H9 (cell line): Measurements from ENCODE around the gene PARD6G. TPM values are rescaled to one million over a fixed set of nuclear protein-coding genes. Genes with fewer than 3 reads are reported as not detected.

Source experiments
- DNase-seq: peaks from one replicate; pipeline ENCODE4 v3.0.0-alpha.2; 2017
- H2AFZ ChIP-seq: one replicate; pipeline ENCODE4 v1.6.1; 2013; ENCODE audit warnings: mild to moderate bottlenecking, low read length, control low read depth, moderate library complexity
- H2AK5ac ChIP-seq: 2 replicates; pipeline ENCODE4 v1.6.1; 2013; ENCODE audit warnings: low read length, control low read depth, mixed read lengths; ENCODE audit not compliant: insufficient read length
- H2BK120ac ChIP-seq: one replicate; pipeline ENCODE4 v1.6.1; 2013; ENCODE audit warnings: low read depth, mild to moderate bottlenecking, low read length, control low read depth, inconsistent platforms; ENCODE audit not compliant: poor library complexity, severe bottlenecking
- H2BK12ac ChIP-seq: 2 replicates; pipeline ENCODE4 v1.6.1; 2013; ENCODE audit warnings: low read length, control low read depth, mixed read lengths, low read depth; ENCODE audit not compliant: insufficient read length
- H2BK15ac ChIP-seq: 2 replicates; pipeline ENCODE4 v1.6.1; 2013; ENCODE audit warnings: low read depth, low read length, control low read depth
- H2BK20ac ChIP-seq: one replicate; pipeline ENCODE4 v1.6.1; 2013; ENCODE audit warnings: low read depth, mild to moderate bottlenecking, low read length, control low read depth, inconsistent platforms; ENCODE audit not compliant: poor library complexity, severe bottlenecking
- H2BK5ac ChIP-seq: 2 replicates; pipeline ENCODE4 v1.6.1; 2013; ENCODE audit warnings: low read length, control low read depth, mixed read lengths; ENCODE audit not compliant: insufficient read length
- H3K14ac ChIP-seq: 2 replicates; pipeline ENCODE4 v1.6.1; 2013; ENCODE audit warnings: low read length, control low read depth; ENCODE audit not compliant: insufficient read depth
- H3K18ac ChIP-seq: 2 replicates; pipeline ENCODE4 v1.6.1; 2013; ENCODE audit warnings: low read depth, mild to moderate bottlenecking, mixed read lengths, low read length, control low read depth; ENCODE audit not compliant: insufficient read length
- H3K23ac ChIP-seq: 2 replicates; pipeline ENCODE4 v1.6.1; 2013; ENCODE audit warnings: low read length, control low read depth, mixed read lengths, low read depth; ENCODE audit not compliant: insufficient read length
- H3K23me2 ChIP-seq: 2 replicates; pipeline ENCODE4 v1.6.1; 2013; ENCODE audit warnings: low read depth, mild to moderate bottlenecking, mixed read lengths, low read length, control low read depth; ENCODE audit not compliant: insufficient read length, poor library complexity, severe bottlenecking
- H3K27ac ChIP-seq: 2 replicates; pipeline ENCODE4 v1.5.1; 2013; ENCODE audit warnings: low read length, control low read depth, mixed read lengths, low read depth; ENCODE audit not compliant: insufficient read length
- H3K27me3 ChIP-seq: 2 replicates; pipeline ENCODE4 v1.6.1; 2013; ENCODE audit warnings: low read length, control low read depth, inconsistent platforms; ENCODE audit not compliant: insufficient read depth
- H3K4ac ChIP-seq: 2 replicates; pipeline ENCODE4 v1.6.1; 2013; ENCODE audit warnings: low read depth, mild to moderate bottlenecking, control low read depth, inconsistent platforms, low read length, moderate library complexity
- H3K4me1 ChIP-seq: 2 replicates; pipeline ENCODE4 v1.6.1; 2013; ENCODE audit warnings: low read length, control low read depth, inconsistent platforms; ENCODE audit not compliant: insufficient read depth
- H3K4me2 ChIP-seq: 2 replicates; pipeline ENCODE4 v1.6.1; 2013; ENCODE audit warnings: low read length, control low read depth, mixed read lengths; ENCODE audit not compliant: insufficient read length, insufficient read depth
- H3K56ac ChIP-seq: 2 replicates; pipeline ENCODE4 v1.6.1; 2013; ENCODE audit warnings: low read depth, mild to moderate bottlenecking, mixed read lengths, low read length, control low read depth; ENCODE audit not compliant: insufficient read length
- H3K79me1 ChIP-seq: 2 replicates; pipeline ENCODE4 v1.6.1; 2013; ENCODE audit warnings: low read depth, mild to moderate bottlenecking, moderate library complexity, low read length, control low read depth, inconsistent platforms; ENCODE audit not compliant: insufficient read depth, poor library complexity, severe bottlenecking
- H3K79me2 ChIP-seq: 2 replicates; pipeline ENCODE4 v1.6.1; 2013; ENCODE audit warnings: low read length, control low read depth, inconsistent platforms; ENCODE audit not compliant: insufficient read depth
- H3K9ac ChIP-seq: 2 replicates; pipeline ENCODE4 v1.6.1; 2013; ENCODE audit warnings: low read length, control low read depth, mixed read lengths; ENCODE audit not compliant: insufficient read length; ENCODE audit errors: extremely low read depth
- H3K9me3 ChIP-seq: one replicate; pipeline ENCODE4 v1.6.1; 2013; ENCODE audit warnings: low read depth, low read length, inconsistent platforms; ENCODE audit not compliant: control insufficient read depth
- H3T11ph ChIP-seq: one replicate; pipeline ENCODE4 v1.6.1; 2013; ENCODE audit warnings: mild to moderate bottlenecking, low read length, control low read depth, inconsistent platforms
- H4K20me1 ChIP-seq: one replicate; pipeline ENCODE4 v1.6.1; 2013; ENCODE audit not compliant: control insufficient read depth, insufficient read length, insufficient read depth
- H4K5ac ChIP-seq: 2 replicates; pipeline ENCODE4 v1.6.1; 2013; ENCODE audit warnings: low read depth, mild to moderate bottlenecking, mixed read lengths, low read length, control low read depth; ENCODE audit not compliant: insufficient read length
- H4K8ac ChIP-seq: replicated peaks from 2 replicates; pipeline ENCODE4 v1.6.1; 2013; ENCODE audit warnings: low read length, control low read depth, mixed read lengths, low read depth; ENCODE audit not compliant: insufficient read length
- H4K91ac ChIP-seq: 2 replicates; pipeline ENCODE4 v1.6.1; 2013; ENCODE audit warnings: low read depth, mild to moderate bottlenecking, moderate library complexity, mixed read lengths, low read length, control low read depth; ENCODE audit not compliant: insufficient read length
- H3K27ac Mint-ChIP-seq, 3 experiments: 2 replicates in 2 of 3; 3 replicates in 1 of 3; pipeline ENCODE4 v1.8.0; 2020 to 2021; ENCODE audit warnings: mixed read lengths in 3 of 3, mild to moderate bottlenecking in 1 of 3, moderate library complexity in 1 of 3
- H3K27me3 Mint-ChIP-seq: 2 replicates; pipeline ENCODE4 v1.8.0; 2021; ENCODE audit warnings: low read depth, mild to moderate bottlenecking, moderate library complexity, mixed read lengths
- H3K36me3 Mint-ChIP-seq, 3 experiments: 2 replicates in 2 of 3; 3 replicates in 1 of 3; pipeline ENCODE4 v1.8.0; 2020 to 2021; ENCODE audit warnings: low read depth in 3 of 3, mixed read lengths in 3 of 3; ENCODE audit not compliant: insufficient read depth in 1 of 3
- H3K4me1 Mint-ChIP-seq, 2 experiments: 2 replicates each; pipeline ENCODE4 v1.8.0; 2020; ENCODE audit warnings: mixed read lengths in 2 of 2
- H3K4me3 Mint-ChIP-seq, 2 experiments: 2 replicates in 1 of 2; 3 replicates in 1 of 2; pipeline ENCODE4 v1.8.0; 2020 to 2021; ENCODE audit warnings: mild to moderate bottlenecking in 2 of 2, mixed read lengths in 2 of 2, moderate library complexity in 1 of 2
- H3K9me3 Mint-ChIP-seq, 2 experiments: 2 replicates in 1 of 2; 3 replicates in 1 of 2; pipeline ENCODE4 v1.8.0; 2020; ENCODE audit warnings: mild to moderate bottlenecking in 2 of 2, mixed read lengths in 2 of 2, moderate library complexity in 1 of 2
- WGBS: extraction: QIAGEN DNeasy Blood & Tissue Kit; methylation state at CpG from one replicate; pipeline ENCODE4 v1.1.7; 2013; ENCODE audit warnings: missing lambda C conversion rate, low lambda C conversion rate, mixed read lengths; ENCODE audit not compliant: insufficient read length; ENCODE audit errors: extremely low coverage; 5-methylcytosine and 5-hydroxymethylcytosine counted together
- total RNA-seq: library from RNA; stranded (reverse); gene quantifications from 2 replicates; pipeline ENCODE4 v1.2.1, GENCODE V29; 2021
- TF ChIP-seq, protein P1 (sequence below): fragments of 200-600 bp; sonication (generic); conservative IDR thresholded peaks from 3 replicates; pipeline ENCODE4 v1.8.0; 2021; ENCODE audit warnings: antibody characterized with exemption, mild to moderate bottlenecking

PARD6G gene
- total RNA-seq, 1 experiment from 2014 or later = 11.2 TPM

- Histone ChIP-seq H3K79me2 (peaks cover 33% of the 10 kb centered on the region), H4K91ac (no peak overlapping the region), H3K27ac (no peak overlapping the region), H3K9ac (peak overlapping the region; percentile 64), H3K56ac (no peak overlapping the region), H3K4ac (no peak overlapping the region), H3T11ph (no peak overlapping the region), H3K9me3 (no peaks in the 10 kb centered on the region), H4K20me1 (peaks cover 2% of the 10 kb centered on the region), H3K27me3 (no peaks in the 10 kb centered on the region), H4K5ac (no peak overlapping the region), H3K79me1 (no peaks in the 10 kb centered on the region), H3K4me1 (peaks cover 7% of the 10 kb centered on the region; the same call in 1 of the 2 replicates), H3K14ac (no peak overlapping the region), H2BK15ac (no peak overlapping the region), H3K18ac (no peak overlapping the region), H2BK5ac (no peak overlapping the region), H3K4me2 (peak overlapping the region; percentile 66), H3K23ac (no peak overlapping the region), H2AFZ (no peak overlapping the region), H2BK12ac (no peak overlapping the region), H2AK5ac (no peak overlapping the region), H2BK20ac (no peak overlapping the region), H3K23me2 (no peaks in the 10 kb centered on the region), H2BK120ac (no peak overlapping the region), H4K8ac (no peak overlapping the region)
- Mint-ChIP-seq H3K4me1 (peaks cover 64% of the 10 kb centered on the region in 2 experiments), H3K36me3 (peaks cover 5 to 12% (median 7%) of the 10 kb centered on the region in 3 experiments; a peak in 6 of 7 replicates), H3K9me3 (no peaks in the 10 kb centered on the region), H3K4me3 (peak overlapping the region; percentile 87 to 91), H3K27me3 (no peaks in the 10 kb centered on the region), H3K27ac (peak overlapping the region in 2 of 3 experiments; percentile 82 to 93; a peak in 3 of 7 replicates)
- peak; percentile 67 for DNase-seq
- TF ChIP-seq, protein P1, sequence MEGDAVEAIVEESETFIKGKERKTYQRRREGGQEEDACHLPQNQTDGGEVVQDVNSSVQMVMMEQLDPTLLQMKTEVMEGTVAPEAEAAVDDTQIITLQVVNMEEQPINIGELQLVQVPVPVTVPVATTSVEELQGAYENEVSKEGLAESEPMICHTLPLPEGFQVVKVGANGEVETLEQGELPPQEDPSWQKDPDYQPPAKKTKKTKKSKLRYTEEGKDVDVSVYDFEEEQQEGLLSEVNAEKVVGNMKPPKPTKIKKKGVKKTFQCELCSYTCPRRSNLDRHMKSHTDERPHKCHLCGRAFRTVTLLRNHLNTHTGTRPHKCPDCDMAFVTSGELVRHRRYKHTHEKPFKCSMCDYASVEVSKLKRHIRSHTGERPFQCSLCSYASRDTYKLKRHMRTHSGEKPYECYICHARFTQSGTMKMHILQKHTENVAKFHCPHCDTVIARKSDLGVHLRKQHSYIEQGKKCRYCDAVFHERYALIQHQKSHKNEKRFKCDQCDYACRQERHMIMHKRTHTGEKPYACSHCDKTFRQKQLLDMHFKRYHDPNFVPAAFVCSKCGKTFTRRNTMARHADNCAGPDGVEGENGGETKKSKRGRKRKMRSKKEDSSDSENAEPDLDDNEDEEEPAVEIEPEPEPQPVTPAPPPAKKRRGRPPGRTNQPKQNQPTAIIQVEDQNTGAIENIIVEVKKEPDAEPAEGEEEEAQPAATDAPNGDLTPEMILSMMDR = no peak
- no CpG with 5 or more reads among the region's 34 CpGs for WGBS
Observed at GRCh38 chr18:80109676-80110078, 137.6 kb downstream of the PARD6G start.
